Left renal pelvis (tissue), 4 donors: ENCODE results near the gene CARMIL1. TPM values are rescaled to one million over a fixed set of nuclear protein-coding genes. Genes with fewer than 3 reads are reported as not detected.

Experiments
- DNase-seq, 4 donors: peaks; one replicate each; pipeline ENCODE4 v3.0.0-alpha.2; 2013; ENCODE audit warnings: low read depth in 4 of 4, low spot score in 3 of 4
- polyA plus RNA-seq, 4 donors: library from polyadenylated mRNA; unstranded; fragments of 120-200 nt; gene quantifications; one replicate each; pipeline ENCODE4 v1.2.1, GENCODE V29; 2013; ENCODE audit not compliant: insufficient read length in 4 of 4

The CARMIL1 gene
- polyA plus RNA-seq = 100 to 1,000 TPM in 2 of 4 donors, 10 to 100 TPM in 1, 1 to 10 TPM in 1; 6.8 to 111 (median 100.0) TPM

DNA sequence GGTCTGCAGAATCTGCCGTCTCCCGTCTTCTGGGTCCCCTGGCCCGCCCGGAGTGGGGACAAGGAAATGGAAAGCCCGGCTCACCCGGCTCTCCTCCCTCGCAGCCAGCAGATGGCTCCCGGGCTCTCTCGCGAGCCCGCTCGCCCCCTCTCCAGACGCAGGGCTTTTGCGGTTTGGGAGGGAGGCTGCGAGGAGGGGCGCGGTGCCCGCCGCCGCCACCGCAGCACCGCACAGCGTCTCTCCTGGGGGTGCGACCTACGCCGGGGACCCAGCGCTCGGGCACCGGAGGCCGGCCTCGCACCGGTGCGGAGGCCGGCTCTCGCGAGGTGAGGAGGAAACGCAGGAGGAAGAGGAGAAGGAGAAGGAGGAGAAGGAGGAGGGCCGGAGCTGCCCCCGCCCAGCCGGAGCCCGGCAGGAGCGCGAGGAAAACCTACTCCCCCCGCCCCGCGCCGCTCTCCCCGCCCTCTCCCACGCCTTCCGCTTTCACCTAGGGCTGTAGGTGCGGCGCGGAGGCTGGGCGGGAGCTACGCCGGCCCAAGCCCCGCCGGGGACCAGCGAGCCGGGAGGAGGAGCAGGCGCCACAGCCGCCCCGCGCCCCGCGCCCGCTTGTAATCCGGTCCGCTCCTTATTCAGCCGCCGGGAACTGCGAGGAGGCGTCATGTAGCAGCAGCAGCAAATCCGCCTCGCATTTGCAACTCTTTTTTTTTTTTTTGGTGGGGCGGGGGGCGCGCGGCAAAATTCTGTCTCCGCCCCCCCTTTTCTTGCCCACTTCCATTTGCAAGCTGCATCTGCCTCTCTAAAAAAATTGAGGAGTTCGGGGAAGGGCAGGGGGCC, at the start of gene CARMIL1:
TSS of gene CARMIL1 (plus strand) at position 461 of the 834 bp plus-strand sequence. CDS start 422 bp downstream, outside the sequence.
- peak in 3 of 4 donors; percentile 68 to 77 (median 73) for DNase-seq

DNA sequence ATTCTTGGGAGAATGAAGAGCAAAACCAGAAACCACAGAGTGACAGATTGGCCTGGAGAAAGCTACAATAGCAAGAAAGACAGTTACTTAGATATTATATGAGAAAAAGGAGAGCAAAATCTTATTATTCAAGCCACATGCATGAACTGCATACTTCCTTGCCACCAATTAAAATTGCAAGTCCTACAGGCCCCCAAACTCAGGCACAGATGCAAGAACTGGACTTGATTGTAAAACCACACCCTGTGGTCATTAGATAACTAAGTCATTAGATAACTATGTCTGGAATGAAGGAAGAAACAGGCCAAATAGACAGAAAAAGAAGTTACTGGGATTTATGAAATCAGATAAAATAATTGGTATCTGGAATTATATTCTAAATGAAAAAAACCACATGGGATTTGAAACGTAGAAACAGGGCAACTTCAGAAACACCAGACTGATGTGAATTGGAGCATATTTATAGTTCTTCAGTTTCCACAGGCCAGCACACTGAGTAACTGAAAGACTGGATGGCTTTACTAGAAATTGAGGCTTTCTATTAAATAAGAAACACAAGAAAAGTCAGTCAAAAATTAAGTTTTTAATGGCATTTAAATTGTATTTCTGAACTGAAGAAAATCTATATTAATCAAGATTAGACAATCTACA, 49.4 kb upstream of the CARMIL1 start:
- DNase-seq = no peak

DNA sequence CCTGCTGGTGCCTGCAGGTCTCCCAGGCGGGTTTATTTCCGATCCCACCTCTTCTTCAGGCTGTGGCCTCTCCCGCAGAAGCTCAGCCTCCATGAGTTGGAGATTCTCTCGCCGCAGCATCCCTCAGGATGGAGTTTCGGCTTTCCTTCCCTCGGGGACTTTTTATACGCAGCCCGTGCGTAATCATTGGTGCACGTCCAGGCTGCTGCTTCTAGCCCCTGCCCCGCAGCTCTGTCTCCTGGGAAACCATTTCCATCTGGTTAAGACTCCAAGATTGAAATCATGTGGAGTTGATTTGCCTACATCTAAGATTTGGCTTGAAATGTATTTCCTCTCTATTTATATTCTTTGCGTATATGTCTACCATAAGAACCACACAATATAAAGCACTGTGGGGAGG, 46.7 kb upstream of the CARMIL1 start:
- no peak for DNase-seq

DNA sequence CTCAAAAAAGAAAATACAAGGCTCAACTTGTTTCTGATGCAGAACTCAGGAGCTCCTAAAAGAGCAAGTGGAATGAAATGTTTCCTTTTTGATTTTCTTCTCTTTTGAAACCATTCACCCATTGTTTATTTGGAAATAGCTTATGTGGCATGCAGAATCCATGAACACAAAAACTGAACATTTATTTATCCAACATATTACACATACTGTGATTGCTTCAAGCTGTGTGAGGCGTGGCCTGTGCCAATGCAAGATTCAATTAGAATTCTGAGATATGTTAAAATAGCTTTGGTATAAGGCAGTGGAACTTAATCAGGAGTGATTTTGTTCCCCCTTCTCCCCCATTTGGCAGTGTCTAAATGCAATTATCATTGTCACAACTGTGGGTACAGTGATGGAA, 45.9 kb upstream of the CARMIL1 start:
- DNase-seq = no peak

DNA sequence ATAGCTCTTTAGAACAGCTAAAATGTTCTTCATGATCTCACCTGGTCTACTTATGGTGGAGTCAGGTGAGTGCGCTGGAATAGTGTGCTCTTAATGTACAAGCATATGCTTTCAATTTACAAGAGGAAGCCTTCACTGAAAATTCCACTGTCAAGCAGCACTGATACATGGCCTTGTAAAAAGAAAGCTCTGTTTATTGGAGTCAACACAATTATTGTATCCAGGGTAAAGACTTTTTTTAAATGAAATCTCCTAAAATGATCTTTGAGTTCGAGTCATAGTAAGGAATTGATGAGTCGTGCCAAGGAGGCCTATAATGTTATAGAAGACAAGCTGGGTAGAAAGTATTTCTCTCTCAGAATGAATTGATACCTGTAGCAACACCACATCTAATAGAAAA, 41.6 kb upstream of the CARMIL1 start:
- no peak for DNase-seq

DNA sequence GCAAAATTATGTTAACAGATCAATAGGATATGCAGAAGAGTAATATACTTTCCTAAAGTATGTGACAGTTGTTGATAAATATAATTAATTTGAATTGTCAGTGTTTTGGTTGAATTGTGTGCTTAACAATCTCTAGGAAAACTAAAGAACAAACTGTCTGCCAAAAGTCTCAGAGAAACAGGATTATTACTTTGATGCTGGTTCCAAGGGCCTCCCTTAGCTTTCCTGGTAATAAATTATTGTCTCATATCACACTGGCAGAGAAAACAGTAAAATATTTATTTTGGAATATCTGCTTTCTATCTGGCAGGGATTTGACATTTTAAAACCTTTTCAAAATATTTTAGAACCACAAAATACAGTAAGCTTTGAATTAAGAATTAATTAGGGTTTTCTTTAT, 40.1 kb upstream of the CARMIL1 start:
- no peak for DNase-seq

DNA sequence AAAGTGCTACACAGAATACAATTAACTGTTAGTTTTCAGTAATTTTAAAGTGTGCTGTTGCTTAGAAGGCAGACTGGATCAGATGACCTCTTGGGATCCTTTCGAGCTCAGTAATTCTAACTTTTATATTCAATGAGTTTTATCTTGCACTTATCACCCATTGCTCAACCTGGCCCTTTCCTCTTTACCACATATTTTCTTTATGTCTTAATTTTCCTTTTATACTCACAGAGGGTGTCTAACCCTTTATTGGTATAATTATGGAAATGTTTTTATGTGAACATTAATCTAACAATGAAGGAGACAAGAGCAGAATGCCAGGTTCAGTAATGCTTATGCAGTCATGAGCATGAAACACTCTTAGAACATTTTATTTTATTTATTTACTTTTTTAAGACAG, 39.7 kb upstream of the CARMIL1 start:
- DNase-seq = no peak

DNA sequence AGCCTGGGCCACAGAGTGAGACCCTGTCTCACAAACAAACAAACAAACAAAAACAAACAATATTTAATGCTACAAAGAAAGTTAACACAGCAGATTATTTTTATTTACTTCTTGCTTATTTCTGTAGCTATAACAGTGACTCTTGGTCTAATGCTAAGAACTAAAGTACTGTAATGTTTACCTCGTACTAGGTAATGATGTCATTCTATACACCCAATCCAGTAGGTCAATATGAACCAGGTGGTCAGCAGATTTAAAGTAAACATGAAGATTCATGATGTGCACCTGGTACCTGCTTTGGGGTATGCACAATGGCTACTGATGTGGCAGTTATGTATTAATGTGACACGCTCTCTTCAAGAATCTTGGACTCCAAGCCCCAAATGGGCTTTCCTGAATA, 36.6 kb upstream of the CARMIL1 start:
- no peak for DNase-seq

DNA sequence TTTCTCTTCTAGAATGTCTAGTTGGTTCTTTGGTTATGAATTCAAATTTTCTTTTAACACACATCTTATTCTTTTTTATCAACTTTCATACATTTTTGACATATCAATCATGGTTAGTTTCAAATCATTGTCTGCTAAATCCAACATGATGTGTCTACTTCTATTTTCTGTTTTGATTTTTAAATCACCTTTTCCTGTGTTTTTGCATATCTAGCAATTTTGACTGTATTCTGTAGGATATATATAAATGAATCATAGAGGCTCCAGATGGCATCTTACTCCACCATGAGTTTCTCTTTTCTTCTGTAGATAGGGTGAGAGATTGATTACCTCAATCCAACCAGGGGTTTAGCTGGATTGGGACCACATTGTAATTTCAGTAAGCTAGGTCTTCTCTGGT, 34.3 kb upstream of the CARMIL1 start:
- no peak for DNase-seq

DNA sequence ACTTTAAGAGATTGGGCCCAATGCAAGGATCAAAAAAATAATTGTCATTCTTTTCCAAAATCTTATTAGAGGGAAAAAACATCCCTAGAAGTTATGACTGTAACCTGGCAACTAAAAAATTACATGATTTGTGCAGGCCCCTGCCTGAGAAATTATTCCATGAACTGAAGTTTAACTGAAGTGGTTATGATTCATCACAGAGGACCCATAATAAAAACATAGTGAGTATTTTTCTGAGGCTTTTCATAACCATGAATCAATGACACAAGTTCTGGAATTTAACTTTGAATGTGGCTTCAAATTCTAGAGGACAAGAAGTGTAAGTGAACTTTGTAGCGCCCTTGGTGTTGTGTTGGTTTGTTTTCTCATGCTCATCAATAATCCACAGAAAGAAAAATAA, 31.1 kb upstream of the CARMIL1 start:
- no peak for DNase-seq

DNA sequence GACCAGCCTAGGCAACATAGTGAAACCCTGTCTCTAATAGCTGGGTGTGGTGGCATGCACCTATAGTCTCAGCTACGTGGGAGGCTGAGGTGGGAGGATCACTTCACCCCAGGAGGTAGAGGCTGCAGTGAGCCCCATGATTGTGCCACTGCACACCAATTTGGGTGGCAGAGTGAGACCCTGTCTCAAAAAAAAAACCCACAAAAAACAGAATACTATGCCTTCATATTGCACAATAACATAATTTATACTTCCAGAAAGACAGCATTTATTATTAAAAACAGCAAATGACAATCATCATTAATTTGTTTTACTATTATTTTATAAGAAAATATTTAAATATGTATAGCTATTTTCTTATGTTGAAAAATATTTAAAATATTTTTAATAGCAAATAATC, 30.0 kb upstream of the CARMIL1 start:
- DNase-seq = no peak

DNA sequence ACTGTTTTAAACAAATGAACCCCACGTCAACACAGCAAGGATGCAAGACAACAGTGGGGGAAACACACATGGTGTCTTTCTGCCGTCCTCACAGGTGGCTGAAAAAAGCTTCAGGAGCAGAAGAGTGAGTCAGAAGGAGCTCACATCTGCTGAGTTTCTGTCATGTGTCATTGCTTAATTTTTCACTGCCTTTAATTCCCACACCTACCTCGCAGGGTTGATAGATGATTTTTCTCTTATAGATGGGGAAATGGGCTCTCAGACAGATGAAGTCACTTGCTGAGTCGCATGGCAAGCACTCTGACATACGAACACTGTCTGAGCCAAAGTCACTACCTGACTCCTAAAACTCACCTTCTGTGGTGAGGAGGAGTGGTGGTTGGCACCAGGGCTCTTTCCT, 28.3 kb upstream of the CARMIL1 start:
- DNase-seq = no peak

DNA sequence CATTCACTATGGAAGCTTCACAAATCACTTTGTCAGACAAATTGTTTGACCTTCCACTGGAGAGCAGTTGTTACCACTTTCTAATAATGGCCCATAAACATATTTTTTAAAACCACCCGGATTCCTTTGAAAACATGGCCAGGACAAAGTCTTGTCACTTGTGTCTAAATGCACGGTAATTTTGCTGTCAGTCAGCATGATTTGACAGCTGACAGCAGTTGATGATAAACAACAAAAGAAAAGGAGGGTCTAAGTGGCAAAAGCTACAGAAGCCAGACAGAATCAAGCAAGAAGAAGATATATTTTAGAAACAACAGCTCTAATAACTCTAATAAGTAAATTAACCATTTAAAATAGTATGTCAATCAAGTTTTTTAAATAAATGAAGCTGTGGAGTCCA, 27.7 kb upstream of the CARMIL1 start:
- DNase-seq = no peak

DNA sequence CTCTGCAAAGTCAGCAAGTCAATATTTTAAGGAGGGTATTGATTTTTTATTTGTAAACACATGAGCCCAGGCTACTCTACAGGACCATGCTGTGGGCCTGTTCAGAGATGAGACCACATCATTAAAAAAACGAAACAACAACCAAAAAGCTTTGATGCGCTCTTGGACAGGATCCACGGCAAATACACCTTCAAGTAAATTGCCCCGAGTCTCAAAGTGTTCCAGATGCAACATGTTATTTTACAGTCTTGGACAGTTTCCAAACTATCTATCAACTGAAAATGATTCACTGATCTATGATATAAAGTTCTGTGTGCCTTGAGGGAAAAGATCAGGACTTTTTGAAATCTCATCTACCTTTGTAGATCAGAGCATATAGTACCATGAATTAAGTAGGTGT, 25.8 kb upstream of the CARMIL1 start:
- DNase-seq = no peak

DNA sequence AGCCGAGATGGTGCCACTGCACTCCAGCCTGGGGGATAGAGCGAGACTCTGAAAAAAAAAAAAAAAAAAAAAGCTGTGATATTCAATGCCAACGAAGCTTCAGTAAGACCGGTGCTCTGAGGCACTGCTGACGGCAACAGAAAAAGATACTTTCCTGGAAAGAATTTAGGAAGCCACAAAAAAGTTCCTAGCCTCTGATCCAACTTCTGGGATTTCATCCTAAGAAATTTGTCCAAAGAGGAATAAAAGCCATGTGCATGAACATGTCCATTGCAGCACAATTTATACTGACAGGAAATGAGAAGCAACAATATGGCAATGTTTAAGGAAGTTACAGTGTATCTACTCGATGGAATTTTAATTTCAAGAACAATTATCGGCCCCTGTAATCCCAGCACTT, 24.5 kb upstream of the CARMIL1 start:
- no peak for DNase-seq

DNA sequence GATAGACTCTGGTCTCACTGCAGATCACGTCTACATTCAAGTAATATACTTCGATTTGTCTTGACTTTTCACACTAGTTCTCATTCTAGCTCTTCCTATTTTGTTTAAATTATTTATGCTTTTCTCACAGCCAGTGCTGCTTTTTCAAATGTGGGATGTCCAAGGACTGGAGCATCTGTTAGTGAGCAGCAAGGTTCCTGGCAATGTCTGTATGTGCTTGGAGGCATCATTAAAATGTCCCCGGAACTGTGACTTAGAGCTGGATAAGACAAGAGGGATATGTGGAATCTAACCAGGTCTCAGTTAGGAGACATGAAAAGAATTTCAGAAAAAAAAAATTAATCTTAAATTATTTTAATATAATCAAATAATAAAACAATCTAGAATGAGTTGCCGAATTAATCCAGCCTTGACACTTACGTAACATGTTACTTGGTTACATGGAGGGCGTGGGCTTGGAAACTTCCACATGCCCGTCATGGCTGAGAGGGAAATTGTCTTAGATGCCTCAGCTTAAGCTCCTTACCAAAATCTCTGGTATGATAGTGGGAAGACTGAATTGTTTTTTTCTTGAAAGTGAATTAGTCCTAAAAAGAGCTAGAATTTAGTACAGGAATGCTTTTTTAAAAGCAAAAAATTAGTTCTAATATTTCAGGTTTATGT, 21.4 kb upstream of the CARMIL1 start:
- no peak for DNase-seq

DNA sequence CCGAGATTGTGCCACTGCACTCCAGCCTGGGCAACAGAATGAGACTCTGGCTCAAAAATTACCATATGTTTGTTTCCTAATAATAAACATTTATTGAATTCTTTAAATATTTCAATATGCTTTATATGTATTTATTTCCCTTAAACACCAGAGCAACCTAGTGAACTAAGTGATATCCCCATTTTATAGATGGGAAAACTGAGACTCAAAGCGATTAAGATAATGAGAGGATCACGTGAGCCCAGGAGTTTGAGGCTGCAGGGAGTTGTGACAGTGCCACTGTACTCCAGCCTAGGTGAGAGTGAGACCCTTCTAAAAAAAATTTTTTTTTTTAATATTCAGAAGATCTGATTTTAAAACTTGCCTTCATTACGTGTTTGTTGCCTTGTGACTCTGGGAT, 19.4 kb upstream of the CARMIL1 start:
- DNase-seq = no peak

DNA sequence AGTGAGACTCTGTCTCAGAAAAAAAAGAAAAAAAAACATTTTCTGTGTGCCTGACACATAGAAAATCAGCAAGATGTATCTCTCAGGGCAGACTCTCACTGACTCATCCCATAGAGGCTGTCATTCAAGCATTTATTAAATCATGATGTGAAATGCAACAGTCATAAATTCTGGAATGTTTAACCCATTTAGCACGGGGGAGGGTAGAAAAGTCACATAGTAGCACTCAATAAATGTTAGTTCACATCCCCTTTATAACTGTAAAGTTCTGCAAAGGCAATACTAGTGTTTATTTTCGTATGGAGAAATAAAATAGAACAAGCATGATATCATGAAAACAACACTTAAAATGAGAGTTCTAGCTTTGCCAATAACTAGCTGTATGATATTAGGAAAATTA, 15.5 kb upstream of the CARMIL1 start:
- DNase-seq = no peak

DNA sequence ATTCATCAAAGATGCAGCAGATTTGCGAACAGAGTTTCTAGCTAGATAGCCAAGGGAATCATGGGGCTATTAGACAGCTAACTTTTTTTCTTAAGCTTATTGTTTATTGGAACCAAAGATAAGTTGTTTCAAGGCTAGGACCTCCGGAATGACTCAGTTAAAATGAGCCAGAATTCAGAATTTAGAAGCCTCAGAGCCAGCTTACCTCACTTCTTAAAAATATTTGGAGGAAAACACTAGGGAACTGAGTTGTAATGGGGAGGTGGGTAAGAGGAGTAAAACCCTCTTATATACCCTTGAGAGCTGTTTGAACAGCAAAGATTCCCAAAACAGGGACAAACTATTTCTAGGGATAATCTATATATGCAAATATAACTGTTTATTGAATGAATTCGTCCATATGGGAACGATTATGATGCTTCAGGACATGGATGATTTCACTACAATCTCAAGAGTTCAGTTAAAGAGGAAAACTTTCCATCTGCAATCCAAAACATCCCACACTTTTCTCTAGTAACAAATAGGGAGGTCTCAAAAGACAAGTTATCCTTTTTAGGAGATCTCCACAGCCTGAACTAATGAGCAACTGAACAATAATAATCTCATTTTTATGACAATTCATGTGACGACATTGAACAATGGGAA, 12.6 kb upstream of the CARMIL1 start:
- DNase-seq = no peak

DNA sequence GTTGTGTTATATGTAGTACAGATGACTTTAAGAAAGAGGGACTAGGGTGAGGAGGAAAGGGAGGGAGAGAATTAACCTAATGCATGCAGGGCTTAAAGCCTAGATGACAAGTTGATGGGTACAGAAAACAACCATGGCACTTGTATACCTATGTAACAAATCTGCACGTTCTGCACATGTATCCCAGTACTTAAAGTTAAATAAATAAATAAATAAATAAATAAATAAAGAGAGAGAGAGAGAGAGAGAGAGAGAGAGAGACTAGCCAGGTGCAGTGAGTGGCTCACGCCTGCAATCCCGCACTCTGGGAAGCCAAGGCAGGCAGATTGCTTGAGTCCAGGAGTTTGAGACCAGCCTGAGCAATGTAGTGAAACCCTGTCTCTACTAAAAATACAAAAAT, 11.5 kb upstream of the CARMIL1 start:
- DNase-seq = no peak

DNA sequence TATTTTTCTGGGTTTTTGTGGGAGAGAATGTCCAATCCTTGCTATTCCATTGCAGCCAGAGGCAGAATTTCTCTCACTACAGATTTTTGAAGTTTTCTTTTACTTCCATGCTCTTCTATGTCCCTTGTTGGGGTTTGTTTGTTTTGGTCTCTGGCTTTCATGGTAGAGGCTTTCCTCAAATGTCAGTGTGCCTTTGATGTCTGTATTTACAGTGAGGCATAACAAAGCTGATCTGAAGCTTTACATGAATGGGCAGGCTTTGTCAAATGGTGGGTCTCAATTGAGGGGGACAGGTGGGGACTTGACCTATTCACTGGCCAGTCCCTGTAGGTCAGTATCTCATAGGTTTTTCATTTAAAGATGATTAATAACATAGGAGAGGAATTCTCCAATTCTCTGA, 8.6 kb upstream of the CARMIL1 start:
- no peak for DNase-seq
